ENCODE results near the gene IL13. TPM values are rescaled to one million over a fixed set of nuclear protein-coding genes. Genes with fewer than 3 reads are reported as not detected.

The IL13 gene
- total RNA-seq, 4 donors from 2014 or later: 0.44 to 0.98 TPM; not detected in 2

DNA sequence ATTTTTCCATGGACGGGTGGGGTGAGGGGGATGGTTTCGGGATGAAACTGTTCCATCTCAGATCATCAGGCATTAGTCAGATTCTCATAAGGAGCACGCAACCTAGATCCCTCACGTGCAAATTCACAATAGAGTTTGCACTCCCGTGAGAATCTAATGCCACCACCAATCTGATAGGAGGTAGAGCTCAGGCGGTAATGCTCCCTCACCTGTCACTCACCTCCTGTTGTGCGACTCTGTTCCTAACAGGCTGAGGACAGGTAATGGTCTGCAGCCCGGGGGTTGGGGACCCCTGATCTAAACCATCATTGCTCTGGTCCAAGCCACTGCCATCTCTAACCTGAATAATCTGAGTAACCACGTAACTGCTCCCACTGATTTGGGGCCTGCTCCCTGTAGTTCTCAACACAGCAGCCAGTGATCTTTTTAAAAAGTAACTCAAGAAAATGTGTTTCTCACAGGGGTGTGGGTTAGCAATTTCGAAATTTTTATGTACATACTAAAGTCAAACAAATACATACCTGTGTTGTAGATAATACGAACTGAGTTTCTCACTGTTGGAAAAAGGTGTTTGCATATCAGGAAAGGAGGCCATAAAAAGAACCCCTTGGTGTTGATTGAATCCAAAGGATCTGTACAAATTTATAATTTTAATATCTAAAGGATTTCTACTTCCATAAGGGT lies 11.2 kb upstream of the IL13 start:
- Histone ChIP-seq H3K27ac (no peak overlapping the region), H3K36me3 (peaks cover 0 to 34% (median 0%) of the 10 kb centered on the region in 3 donors), H3K4me3 (no peak overlapping the region), H3K4me1 (no peaks in the 10 kb centered on the region), H3K27me3 (no peaks in the 10 kb centered on the region), H3K9me3 (peaks cover 0 to 23% (median 2%) of the 10 kb centered on the region in 4 donors)
- TF ChIP-seq, protein P1, sequence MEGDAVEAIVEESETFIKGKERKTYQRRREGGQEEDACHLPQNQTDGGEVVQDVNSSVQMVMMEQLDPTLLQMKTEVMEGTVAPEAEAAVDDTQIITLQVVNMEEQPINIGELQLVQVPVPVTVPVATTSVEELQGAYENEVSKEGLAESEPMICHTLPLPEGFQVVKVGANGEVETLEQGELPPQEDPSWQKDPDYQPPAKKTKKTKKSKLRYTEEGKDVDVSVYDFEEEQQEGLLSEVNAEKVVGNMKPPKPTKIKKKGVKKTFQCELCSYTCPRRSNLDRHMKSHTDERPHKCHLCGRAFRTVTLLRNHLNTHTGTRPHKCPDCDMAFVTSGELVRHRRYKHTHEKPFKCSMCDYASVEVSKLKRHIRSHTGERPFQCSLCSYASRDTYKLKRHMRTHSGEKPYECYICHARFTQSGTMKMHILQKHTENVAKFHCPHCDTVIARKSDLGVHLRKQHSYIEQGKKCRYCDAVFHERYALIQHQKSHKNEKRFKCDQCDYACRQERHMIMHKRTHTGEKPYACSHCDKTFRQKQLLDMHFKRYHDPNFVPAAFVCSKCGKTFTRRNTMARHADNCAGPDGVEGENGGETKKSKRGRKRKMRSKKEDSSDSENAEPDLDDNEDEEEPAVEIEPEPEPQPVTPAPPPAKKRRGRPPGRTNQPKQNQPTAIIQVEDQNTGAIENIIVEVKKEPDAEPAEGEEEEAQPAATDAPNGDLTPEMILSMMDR (IDR thresholded peaks at IDR 0.05): no peak
- no peak for TF ChIP-seq EP300 (IDR thresholded peaks at IDR 0.05)
- TF ChIP-seq POLR2A (IDR thresholded peaks at IDR 0.05): no peak
- DNase-seq (ENCODE audit: low spot score in 2 of 2): no peak
- 92% methylated on average over 11 of the region's 11 CpGs for WGBS, 2 donors

DNA sequence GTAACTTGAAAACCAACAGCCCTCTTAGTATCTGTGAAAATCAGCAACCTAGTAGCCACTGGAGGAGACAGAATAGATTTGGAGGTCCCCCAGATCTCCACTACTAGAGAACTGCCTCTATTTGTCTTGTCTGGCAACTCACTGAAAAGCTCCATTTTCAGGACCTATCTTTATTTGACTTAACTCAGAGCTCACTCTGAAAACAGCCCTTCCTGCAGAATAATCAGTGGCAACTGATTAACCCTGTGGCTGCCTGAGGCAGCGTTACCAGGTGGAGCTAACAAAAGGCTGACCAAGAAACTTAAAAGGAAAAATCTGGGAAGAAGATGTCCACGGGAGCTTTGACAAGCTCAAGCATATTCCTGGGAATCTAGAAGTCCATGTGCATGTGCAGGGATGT lies 10.5 kb upstream of the IL13 start:
- WGBS, 2 donors: 94 to 98% methylated on average over 2 of the region's 2 CpGs

DNA sequence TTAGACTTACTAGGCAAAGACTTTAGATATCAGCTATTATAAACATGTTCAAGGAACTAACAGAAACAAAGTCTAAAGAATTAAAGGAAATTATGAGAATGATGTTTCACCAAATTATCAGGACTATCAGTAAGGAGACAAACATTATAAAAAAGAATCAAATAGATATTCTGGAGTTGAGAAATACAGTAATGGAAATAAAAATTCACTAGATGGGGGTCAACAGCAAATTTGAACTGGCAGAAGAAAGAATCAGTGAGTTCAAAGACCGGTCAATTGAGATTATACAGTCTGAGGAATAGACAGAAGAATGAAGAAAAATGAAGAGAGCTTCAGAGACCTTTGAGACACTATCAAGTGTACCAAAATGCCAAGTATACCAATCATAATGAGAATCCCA lies 9.6 kb upstream of the IL13 start:
- H3K27ac ChIP-seq: no peak overlapping the region
- no peaks in the 10 kb centered on the region for H3K4me1 ChIP-seq
- TF ChIP-seq, protein P1 (IDR thresholded peaks at IDR 0.05): no peak
- TF ChIP-seq EP300 (IDR thresholded peaks at IDR 0.05) (no peak), POLR2A (IDR thresholded peaks at IDR 0.05) (no peak)
- WGBS, 2 donors: 98 to 100% methylated on average over 1 of the region's 1 CpG
- no peak for DNase-seq (ENCODE audit: low spot score in 2 of 2)
- peaks cover 0 to 2% of the 10 kb centered on the region in 2 donors for H3K27me3 ChIP-seq
- no peak overlapping the region for H3K4me3 ChIP-seq
- H3K9me3 ChIP-seq: peaks cover 0 to 23% (median 2%) of the 10 kb centered on the region in 4 donors
- H3K36me3 ChIP-seq: peaks cover 0 to 18% (median 0%) of the 10 kb centered on the region in 3 donors

More for the DNA sequence above, 10.5 kb upstream of the IL13 start:
- Histone ChIP-seq H3K36me3 (peaks cover 0 to 27% (median 0%) of the 10 kb centered on the region in 3 donors), H3K9me3 (peaks cover 0 to 23% (median 2%) of the 10 kb centered on the region in 4 donors), H3K4me1 (no peaks in the 10 kb centered on the region), H3K27me3 (no peaks in the 10 kb centered on the region), H3K27ac (no peak overlapping the region), H3K4me3 (no peak overlapping the region)
- no peak for DNase-seq (ENCODE audit: low spot score in 2 of 2)
- TF ChIP-seq EP300 (IDR thresholded peaks at IDR 0.05) (no peak), POLR2A (IDR thresholded peaks at IDR 0.05) (no peak)
- TF ChIP-seq, protein P1 (IDR thresholded peaks at IDR 0.05): no peak

DNA sequence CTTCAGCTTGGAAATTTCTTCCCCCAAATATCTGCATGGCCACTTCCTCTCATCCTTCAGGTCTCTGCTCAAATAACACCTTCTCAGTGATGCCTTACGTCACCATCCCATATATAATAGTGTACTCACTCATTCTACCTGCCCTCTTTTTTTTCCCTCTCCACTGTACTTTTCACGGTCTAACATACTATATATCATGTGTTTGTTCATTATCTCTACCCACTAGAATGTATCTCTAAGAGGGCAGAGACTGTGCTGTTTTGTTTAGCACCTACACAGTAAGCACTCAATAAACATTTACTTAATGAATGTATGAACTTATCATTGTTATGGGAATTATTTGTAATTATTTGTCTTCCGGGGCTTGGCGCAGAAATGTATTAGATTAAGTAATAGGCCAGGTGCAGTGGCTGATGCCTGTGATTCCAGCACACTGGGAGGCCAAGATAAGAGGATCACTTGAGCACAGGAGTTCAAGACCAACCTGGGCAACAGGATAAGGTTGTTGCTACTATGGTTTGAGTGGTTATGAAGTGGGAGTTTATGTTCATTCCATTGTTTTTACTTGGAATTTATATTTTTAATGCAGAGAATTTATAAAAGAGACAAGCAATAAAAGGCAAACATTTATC lies 6.0 kb upstream of the IL13 start:
- Histone ChIP-seq H3K4me3 (no peak overlapping the region), H3K36me3 (no peaks in the 10 kb centered on the region), H3K27ac (no peak overlapping the region), H3K4me1 (peaks cover 0 to 17% (median 10%) of the 10 kb centered on the region in 4 donors), H3K9me3 (peaks cover 0 to 23% (median 2%) of the 10 kb centered on the region in 4 donors), H3K27me3 (peaks cover 0 to 35% of the 10 kb centered on the region in 2 donors)
- WGBS, 2 donors: 88 to 92% methylated on average over 4 of the region's 4 CpGs
- no peak for DNase-seq (ENCODE audit: low spot score in 2 of 2)
- no peak for TF ChIP-seq POLR2A (IDR thresholded peaks at IDR 0.05)
- no peak for TF ChIP-seq EP300 (IDR thresholded peaks at IDR 0.05)
- TF ChIP-seq, protein P1 (IDR thresholded peaks at IDR 0.05): no peak

DNA sequence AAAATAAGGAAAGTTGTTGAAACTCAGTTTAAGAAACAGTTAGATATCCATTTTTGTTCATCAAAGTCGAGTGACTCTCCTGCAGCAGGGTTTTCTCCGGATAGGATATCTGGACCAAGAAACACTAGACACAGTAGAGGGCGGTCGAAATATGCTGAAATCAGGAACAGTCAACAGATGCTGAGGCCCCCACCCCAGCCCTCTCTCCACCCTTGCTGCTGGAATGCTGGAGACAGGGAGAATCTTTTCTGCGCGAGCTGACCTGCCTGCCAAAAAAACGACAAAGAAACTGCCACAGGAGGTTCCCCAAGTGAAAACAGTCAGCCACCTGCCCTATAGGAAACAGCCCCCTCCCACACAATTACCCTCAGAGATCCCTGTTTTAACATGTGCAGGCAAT lies 4.3 kb upstream of the IL13 start:
- peaks cover 0 to 18% (median 10%) of the 10 kb centered on the region in 4 donors for H3K4me1 ChIP-seq
- WGBS, 2 donors: 23 to 37% methylated on average over 7 of the region's 7 CpGs
- H3K27me3 ChIP-seq: peaks cover 0 to 37% of the 10 kb centered on the region in 2 donors
- DNase-seq (ENCODE audit: low spot score in 2 of 2): no peak
- H3K4me3 ChIP-seq: no peak overlapping the region
- H3K9me3 ChIP-seq: peaks cover 0 to 6% (median 0%) of the 10 kb centered on the region in 4 donors
- TF ChIP-seq POLR2A (IDR thresholded peaks at IDR 0.05) (no peak), EP300 (IDR thresholded peaks at IDR 0.05) (no peak)
- TF ChIP-seq, protein P1 (IDR thresholded peaks at IDR 0.05): no peak
- H3K27ac ChIP-seq: no peak overlapping the region
- no peaks in the 10 kb centered on the region for H3K36me3 ChIP-seq

Measured in tibial nerve (tissue), 4 donors.